ENCODE data around the gene GLYR1. TPM values are rescaled to one million over a fixed set of nuclear protein-coding genes. Genes with fewer than 3 reads are reported as not detected.
A peak's percentile ranks its signal among the peaks of the same experiment; 100 is the strongest.

The GLYR1 gene
- total RNA-seq, 4 donors from 2014 or later = 36.8 to 52.6 (median 51.3) TPM

DNA sequence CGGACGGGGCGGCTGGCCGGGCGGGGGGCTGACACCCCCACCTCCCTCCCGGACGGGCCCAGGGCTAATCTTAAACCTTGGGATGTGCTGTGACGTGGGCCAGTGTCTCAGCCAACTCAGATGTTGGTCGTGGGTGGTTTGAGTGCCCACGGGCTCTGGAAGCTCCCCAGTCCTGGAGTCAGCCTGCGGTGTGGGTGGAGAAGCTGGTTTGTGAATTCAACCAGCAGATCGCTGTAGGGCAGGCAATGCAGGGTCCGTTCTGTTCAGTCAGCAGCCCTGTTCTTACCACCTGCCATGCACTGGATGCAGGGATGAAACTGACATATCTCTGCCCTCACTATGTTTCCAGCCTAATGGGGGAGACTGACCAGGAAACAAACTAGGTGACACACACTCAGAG is 72.1 kb downstream of the GLYR1 start:
- TF ChIP-seq, protein P1, sequence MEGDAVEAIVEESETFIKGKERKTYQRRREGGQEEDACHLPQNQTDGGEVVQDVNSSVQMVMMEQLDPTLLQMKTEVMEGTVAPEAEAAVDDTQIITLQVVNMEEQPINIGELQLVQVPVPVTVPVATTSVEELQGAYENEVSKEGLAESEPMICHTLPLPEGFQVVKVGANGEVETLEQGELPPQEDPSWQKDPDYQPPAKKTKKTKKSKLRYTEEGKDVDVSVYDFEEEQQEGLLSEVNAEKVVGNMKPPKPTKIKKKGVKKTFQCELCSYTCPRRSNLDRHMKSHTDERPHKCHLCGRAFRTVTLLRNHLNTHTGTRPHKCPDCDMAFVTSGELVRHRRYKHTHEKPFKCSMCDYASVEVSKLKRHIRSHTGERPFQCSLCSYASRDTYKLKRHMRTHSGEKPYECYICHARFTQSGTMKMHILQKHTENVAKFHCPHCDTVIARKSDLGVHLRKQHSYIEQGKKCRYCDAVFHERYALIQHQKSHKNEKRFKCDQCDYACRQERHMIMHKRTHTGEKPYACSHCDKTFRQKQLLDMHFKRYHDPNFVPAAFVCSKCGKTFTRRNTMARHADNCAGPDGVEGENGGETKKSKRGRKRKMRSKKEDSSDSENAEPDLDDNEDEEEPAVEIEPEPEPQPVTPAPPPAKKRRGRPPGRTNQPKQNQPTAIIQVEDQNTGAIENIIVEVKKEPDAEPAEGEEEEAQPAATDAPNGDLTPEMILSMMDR (IDR thresholded peaks at IDR 0.05) = no peak
- no peak for TF ChIP-seq POLR2A (IDR thresholded peaks at IDR 0.05)
- 37 to 41% methylated on average over 6 to 10 of the region's 13 CpGs for WGBS, 2 donors
- intact Hi-C loops (cut with DNase I; ENCODE audit: low total_unique reads) = no loop called here
- no peak for DNase-seq (ENCODE audit: low spot score in 2 of 2)
- H3K4me3 ChIP-seq (ENCODE audit: low read depth, poor library complexity, severe bottlenecking) = no peak overlapping the region

DNA sequence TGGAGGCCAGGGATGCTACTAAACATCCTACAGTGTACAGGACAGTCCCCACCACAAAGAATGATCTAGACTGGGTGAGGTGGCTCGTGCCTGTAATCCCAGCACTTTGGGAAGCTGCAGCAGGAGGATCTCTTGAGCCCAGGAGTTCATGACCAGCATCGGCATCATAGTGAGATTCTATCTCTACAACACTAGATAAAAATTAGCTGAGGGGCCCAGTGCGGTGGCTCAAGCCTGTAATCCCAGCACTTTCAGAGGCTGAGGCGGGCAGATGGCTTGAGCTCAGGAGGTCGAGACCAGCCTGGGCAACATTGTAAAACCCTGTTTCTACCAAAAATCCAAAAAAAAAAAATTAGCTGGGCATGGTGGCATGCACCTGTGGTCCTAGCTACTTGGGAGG is 74.7 kb downstream of the GLYR1 start:
- intact Hi-C loops (cut with DNase I; ENCODE audit: low total_unique reads) = no loop called here
- 88 to 90% methylated on average over 5 of the region's 5 CpGs for WGBS, 2 donors

GRCh38 chr16:4771646-4772045 is 75.4 kb downstream of the GLYR1 start:
- no peak for DNase-seq (ENCODE audit: low spot score in 2 of 2)
- TF ChIP-seq, protein P1 (IDR thresholded peaks at IDR 0.05) = no peak
- TF ChIP-seq POLR2A (IDR thresholded peaks at IDR 0.05) = no peak
- intact Hi-C loops (cut with DNase I; ENCODE audit: low total_unique reads) = no loop called here
- 53 to 54% methylated on average over 3 of the region's 3 CpGs for WGBS, 2 donors
- no peak overlapping the region for H3K4me3 ChIP-seq (ENCODE audit: low read depth, poor library complexity, severe bottlenecking)

More for the DNA sequence above, 74.7 kb downstream of the GLYR1 start:
- no peak overlapping the region for H3K4me3 ChIP-seq (ENCODE audit: low read depth, poor library complexity, severe bottlenecking)
- TF ChIP-seq, protein P1 (IDR thresholded peaks at IDR 0.05) = no peak
- TF ChIP-seq POLR2A (IDR thresholded peaks at IDR 0.05) = no peak
- DNase-seq (ENCODE audit: low spot score in 2 of 2) = no peak

- intact Hi-C loops (cut with DNase I; ENCODE audit: low total_unique reads) = no loop called here
- TF ChIP-seq, protein P1 (IDR thresholded peaks at IDR 0.05) = no peak
- no peak for TF ChIP-seq POLR2A (IDR thresholded peaks at IDR 0.05)
- 58 to 66% methylated on average over 7 of the region's 7 CpGs for WGBS, 2 donors
- DNase-seq (ENCODE audit: low spot score in 2 of 2) = no peak
- H3K4me3 ChIP-seq (ENCODE audit: low read depth, poor library complexity, severe bottlenecking) = no peak overlapping the region
Observed at GRCh38 chr16:4769306-4769638, 77.8 kb downstream of the GLYR1 start.

DNA sequence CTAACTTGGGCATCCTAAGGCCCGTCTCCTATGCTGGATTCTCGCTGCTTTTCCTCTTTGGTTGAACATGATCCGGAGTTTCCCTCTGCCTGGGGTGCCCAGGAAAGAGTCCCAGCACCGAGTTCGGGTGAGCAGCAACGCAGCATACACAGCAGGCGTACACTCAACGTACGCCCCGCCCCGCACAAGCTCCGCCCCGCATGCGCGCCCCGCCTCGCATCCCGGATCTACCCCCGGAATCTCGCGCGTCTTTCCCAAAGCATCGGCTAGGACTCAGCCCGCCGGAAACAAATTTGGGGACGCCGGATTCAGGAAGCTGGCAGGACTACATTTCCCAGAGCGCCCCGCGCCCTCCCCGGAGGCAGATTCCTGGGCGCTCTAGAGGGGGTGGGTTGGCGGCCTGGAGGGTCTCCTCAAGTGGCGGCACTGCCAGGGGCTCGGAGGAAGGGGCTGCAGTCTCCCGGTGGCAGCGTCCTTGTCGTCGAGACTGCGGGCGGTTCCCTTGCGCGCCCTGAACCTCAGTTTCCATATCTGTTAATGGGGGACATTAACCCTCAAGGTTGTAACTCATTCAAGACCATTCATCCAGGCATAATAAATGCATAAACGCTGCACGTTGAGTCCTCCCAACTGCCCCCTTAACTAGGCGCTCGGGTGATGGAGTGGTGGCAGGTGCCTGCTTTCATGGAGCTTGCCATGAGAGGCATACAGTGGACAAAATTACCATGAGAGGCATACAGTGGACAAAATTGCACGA is 78.4 kb downstream of the GLYR1 start:
- peak; percentile 98 to 100 for DNase-seq (ENCODE audit: low spot score in 2 of 2)
- TF ChIP-seq POLR2A (IDR thresholded peaks at IDR 0.05) = no peak
- H3K4me3 ChIP-seq (ENCODE audit: low read depth, poor library complexity, severe bottlenecking) = peak overlapping the region; percentile 18
- WGBS, 2 donors = 4 to 7% methylated on average over 30 to 44 of the region's 48 CpGs
- intact Hi-C loops (cut with DNase I; ENCODE audit: low total_unique reads) = no loop called here

DNA sequence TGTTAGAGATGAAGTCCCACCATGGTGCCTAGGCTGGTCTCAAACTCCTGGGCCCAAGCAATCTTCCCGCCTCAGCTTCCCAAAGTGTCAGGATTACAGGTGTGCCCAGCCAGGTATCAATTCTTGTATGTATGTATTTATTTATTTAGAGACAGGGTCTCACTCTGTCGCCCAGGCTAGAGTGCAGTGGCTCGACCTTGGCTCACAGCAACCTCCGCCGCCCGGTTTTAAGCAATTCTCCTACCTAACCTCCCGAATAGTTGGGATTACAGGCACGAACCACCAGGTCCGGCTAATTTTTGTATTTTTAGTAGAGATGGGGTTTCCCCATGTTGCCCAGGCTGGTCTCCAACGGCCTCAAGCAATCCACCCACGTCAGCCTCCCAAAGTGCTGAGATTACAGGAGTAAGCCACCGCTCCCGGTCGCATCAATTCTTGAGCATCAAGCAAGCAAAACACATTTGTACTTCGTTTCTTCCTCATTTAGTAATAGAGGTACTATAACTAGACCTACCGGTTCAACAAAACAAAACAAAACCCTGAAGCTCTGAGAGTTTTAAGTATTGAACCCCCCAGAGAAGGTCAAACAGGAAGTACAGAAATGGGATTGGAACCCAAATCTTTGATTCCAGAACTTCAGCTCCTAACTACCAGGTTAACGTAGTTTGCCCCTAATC is 79.1 kb downstream of the GLYR1 start:
- WGBS, 2 donors = 28 to 31% methylated on average over 17 of the region's 17 CpGs

More for the DNA sequence above, 79.1 kb downstream of the GLYR1 start:
- intact Hi-C loops (cut with DNase I; ENCODE audit: low total_unique reads) = no loop called here
- no peak overlapping the region for H3K4me3 ChIP-seq (ENCODE audit: low read depth, poor library complexity, severe bottlenecking)
- DNase-seq (ENCODE audit: low spot score in 2 of 2) = peak in 1 of 2 donors; percentile 42
- TF ChIP-seq, protein P1 (IDR thresholded peaks at IDR 0.05) = no peak

All from lower leg skin (tissue), 4 donors.